ENCODE results near the gene RASGRP2. TPM values are rescaled to one million over a fixed set of nuclear protein-coding genes. Genes with fewer than 3 reads are reported as not detected.
A peak's percentile ranks its signal among the peaks of the same experiment; 100 is the strongest.

The RASGRP2 gene
- total RNA-seq, 1 donor, result 126 TPM

GRCh38 chr11:64754124-64754918 is 10.4 kb upstream of the RASGRP2 start:
- H3K27me3 ChIP-seq (ENCODE audit: insufficient read depth, low read length), result no peaks in the 10 kb centered on the region
- no peaks in the 10 kb centered on the region for H3K9me3 ChIP-seq (ENCODE audit: low read depth, low read length)
- H3K4me3 ChIP-seq (ENCODE audit: low read length), result no peak overlapping the region
- peaks cover 8% of the 10 kb centered on the region for H3K4me1 ChIP-seq (ENCODE audit: insufficient read depth, low read length)

- H3K9me3 ChIP-seq (ENCODE audit: low read depth, low read length), result no peaks in the 10 kb centered on the region
- peaks cover 6% of the 10 kb centered on the region for H3K4me1 ChIP-seq (ENCODE audit: insufficient read depth, low read length)
- no peak overlapping the region for H3K4me3 ChIP-seq (ENCODE audit: low read length)
- H3K27me3 ChIP-seq (ENCODE audit: insufficient read depth, low read length), result no peaks in the 10 kb centered on the region
Observed at GRCh38 chr11:64753380-64754123, 9.6 kb upstream of the RASGRP2 start.

GRCh38 chr11:64753019-64753379 is 9.1 kb upstream of the RASGRP2 start:
- H3K4me1 ChIP-seq (ENCODE audit: insufficient read depth, low read length), result peaks cover 6% of the 10 kb centered on the region
- H3K9me3 ChIP-seq (ENCODE audit: low read depth, low read length), result no peaks in the 10 kb centered on the region
- H3K27me3 ChIP-seq (ENCODE audit: insufficient read depth, low read length), result no peaks in the 10 kb centered on the region
- H3K4me3 ChIP-seq (ENCODE audit: low read length), result no peak overlapping the region

- Histone ChIP-seq H3K4me3 (ENCODE audit: low read length) (no peak overlapping the region), H3K27me3 (ENCODE audit: insufficient read depth, low read length) (no peaks in the 10 kb centered on the region), H3K4me1 (ENCODE audit: insufficient read depth, low read length) (peaks cover 6% of the 10 kb centered on the region), H3K9me3 (ENCODE audit: low read depth, low read length) (no peaks in the 10 kb centered on the region)
Observed at GRCh38 chr11:64752175-64752970, 8.4 kb upstream of the RASGRP2 start.

GRCh38 chr11:64751580-64751979 is 7.6 kb upstream of the RASGRP2 start:
- Histone ChIP-seq H3K27me3 (ENCODE audit: insufficient read depth, low read length) (no peaks in the 10 kb centered on the region), H3K9me3 (ENCODE audit: low read depth, low read length) (no peaks in the 10 kb centered on the region), H3K4me1 (ENCODE audit: insufficient read depth, low read length) (peaks cover 8% of the 10 kb centered on the region), H3K4me3 (ENCODE audit: low read length) (no peak overlapping the region)

GRCh38 chr11:64751136-64751535 is 7.2 kb upstream of the RASGRP2 start:
- Histone ChIP-seq H3K4me3 (ENCODE audit: low read length) (no peak overlapping the region), H3K4me1 (ENCODE audit: insufficient read depth, low read length) (peaks cover 12% of the 10 kb centered on the region), H3K9me3 (ENCODE audit: low read depth, low read length) (no peaks in the 10 kb centered on the region), H3K27me3 (ENCODE audit: insufficient read depth, low read length) (no peaks in the 10 kb centered on the region)

GRCh38 chr11:64750361-64751054 is 6.6 kb upstream of the RASGRP2 start:
- peaks cover 19% of the 10 kb centered on the region for H3K4me1 ChIP-seq (ENCODE audit: insufficient read depth, low read length)
- no peaks in the 10 kb centered on the region for H3K9me3 ChIP-seq (ENCODE audit: low read depth, low read length)
- H3K27me3 ChIP-seq (ENCODE audit: insufficient read depth, low read length), result no peaks in the 10 kb centered on the region
- no peak overlapping the region for H3K4me3 ChIP-seq (ENCODE audit: low read length)

- no peaks in the 10 kb centered on the region for H3K27me3 ChIP-seq (ENCODE audit: insufficient read depth, low read length)
- no peaks in the 10 kb centered on the region for H3K9me3 ChIP-seq (ENCODE audit: low read depth, low read length)
- no peak overlapping the region for H3K4me3 ChIP-seq (ENCODE audit: low read length)
- H3K4me1 ChIP-seq (ENCODE audit: insufficient read depth, low read length), result peaks cover 27% of the 10 kb centered on the region
Observed at GRCh38 chr11:64747961-64748665, 4.2 kb upstream of the RASGRP2 start.

GRCh38 chr11:64746486-64746885 is 2.5 kb upstream of the RASGRP2 start:
- Histone ChIP-seq H3K4me3 (ENCODE audit: low read length) (no peak overlapping the region), H3K27me3 (ENCODE audit: insufficient read depth, low read length) (no peaks in the 10 kb centered on the region), H3K4me1 (ENCODE audit: insufficient read depth, low read length) (peaks cover 39% of the 10 kb centered on the region), H3K9me3 (ENCODE audit: low read depth, low read length) (no peaks in the 10 kb centered on the region)

GRCh38 chr11:64745521-64746328 is 1.8 kb upstream of the RASGRP2 start:
- no peaks in the 10 kb centered on the region for H3K27me3 ChIP-seq (ENCODE audit: insufficient read depth, low read length)
- peaks cover 44% of the 10 kb centered on the region for H3K4me1 ChIP-seq (ENCODE audit: insufficient read depth, low read length)
- H3K9me3 ChIP-seq (ENCODE audit: low read depth, low read length), result no peaks in the 10 kb centered on the region
- H3K4me3 ChIP-seq (ENCODE audit: low read length), result peak overlapping the region; percentile 91

- Histone ChIP-seq H3K4me1 (ENCODE audit: insufficient read depth, low read length) (peaks cover 40% of the 10 kb centered on the region), H3K4me3 (ENCODE audit: low read length) (peak overlapping the region; percentile 91), H3K9me3 (ENCODE audit: low read depth, low read length) (no peaks in the 10 kb centered on the region), H3K27me3 (ENCODE audit: insufficient read depth, low read length) (no peaks in the 10 kb centered on the region)
Observed at GRCh38 chr11:64745189-64745520, 1.2 kb upstream of the RASGRP2 start.

- no peaks in the 10 kb centered on the region for H3K9me3 ChIP-seq (ENCODE audit: low read depth, low read length)
- H3K4me3 ChIP-seq (ENCODE audit: low read length), result peak overlapping the region; percentile 91
- peaks cover 40% of the 10 kb centered on the region for H3K4me1 ChIP-seq (ENCODE audit: insufficient read depth, low read length)
- H3K27me3 ChIP-seq (ENCODE audit: insufficient read depth, low read length), result no peaks in the 10 kb centered on the region
Observed at GRCh38 chr11:64744544-64745188, 724 bp upstream of the RASGRP2 start.

GRCh38 chr11:64742889-64743590 is 902 bp downstream of the RASGRP2 start:
- no peaks in the 10 kb centered on the region for H3K9me3 ChIP-seq (ENCODE audit: low read depth, low read length)
- peaks cover 40% of the 10 kb centered on the region for H3K4me1 ChIP-seq (ENCODE audit: insufficient read depth, low read length)
- H3K4me3 ChIP-seq (ENCODE audit: low read length), result peak overlapping the region; percentile 91
- H3K27me3 ChIP-seq (ENCODE audit: insufficient read depth, low read length), result no peaks in the 10 kb centered on the region

Measured in mononuclear cell (primary cell).